Raji (cell line): ENCODE data around the gene OTUB1.

ENCODE experiments used
- POLR2A ChIP-seq: IDR thresholded peaks from 2 replicates; pipeline ENCODE4 v1.6.1; 2011; ENCODE audit warnings: low read depth, low read length, control low read depth; ENCODE audit not compliant: insufficient read depth

The OTUB1 gene

DNA sequence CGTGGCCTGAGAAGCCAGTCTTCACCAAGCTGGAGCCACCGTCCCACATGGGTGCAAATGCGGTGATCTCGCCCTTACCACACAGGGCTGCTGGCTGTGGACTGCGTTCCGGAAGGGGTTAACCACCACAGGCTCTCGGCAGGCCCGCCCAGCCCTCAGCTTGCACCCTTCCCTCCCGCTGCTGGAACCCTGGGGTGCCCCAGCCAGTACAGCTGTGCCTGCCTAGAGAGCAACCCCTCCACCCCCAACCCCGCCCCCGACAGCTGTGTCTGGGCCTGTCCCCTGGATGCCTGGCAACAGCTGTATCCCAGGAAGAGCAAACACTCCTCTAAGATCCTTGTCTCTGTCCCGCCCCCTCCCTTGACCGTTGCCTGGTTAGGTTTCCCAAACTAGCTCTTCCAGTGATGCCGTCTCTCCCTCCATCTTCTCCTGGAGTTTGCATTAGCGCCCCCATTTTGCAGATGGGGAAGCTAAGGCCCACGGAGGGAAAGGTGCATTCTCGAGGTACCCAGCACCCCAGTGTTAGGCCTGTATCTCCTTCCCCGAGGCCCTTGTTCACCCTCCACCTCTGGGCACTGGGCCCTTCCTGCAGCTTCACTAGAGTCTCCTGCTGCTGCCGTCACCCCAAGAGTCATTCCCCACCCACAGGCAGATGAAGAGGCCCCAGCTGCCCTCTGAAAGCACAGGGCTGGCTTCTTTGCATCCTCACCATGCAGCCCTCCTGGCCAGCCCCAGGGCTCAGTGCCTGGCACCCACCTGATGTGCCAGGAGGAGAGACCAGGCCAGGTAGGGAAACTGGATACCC, 24.4 kb upstream of the OTUB1 start:
- TF ChIP-seq POLR2A, result no peak

DNA sequence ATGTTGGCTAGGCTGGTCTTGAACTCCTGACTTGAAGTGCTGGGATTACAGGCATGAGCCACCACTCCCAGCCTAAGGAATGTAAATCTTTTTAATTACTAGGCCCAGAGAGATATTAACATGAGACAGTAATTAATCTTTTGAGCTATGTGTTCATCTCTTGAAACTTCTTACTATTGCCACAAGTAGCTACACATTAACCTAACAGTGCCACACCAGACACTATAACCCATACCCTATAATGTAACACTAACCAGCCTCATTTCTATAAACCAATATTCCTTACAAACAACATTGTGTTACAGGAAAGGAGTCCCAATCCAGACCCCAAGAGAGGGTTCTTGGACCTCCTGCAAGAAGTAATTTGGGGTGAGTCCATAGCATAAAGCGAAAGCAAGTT, 19.8 kb upstream of the OTUB1 start:
- TF ChIP-seq POLR2A, result no peak

DNA sequence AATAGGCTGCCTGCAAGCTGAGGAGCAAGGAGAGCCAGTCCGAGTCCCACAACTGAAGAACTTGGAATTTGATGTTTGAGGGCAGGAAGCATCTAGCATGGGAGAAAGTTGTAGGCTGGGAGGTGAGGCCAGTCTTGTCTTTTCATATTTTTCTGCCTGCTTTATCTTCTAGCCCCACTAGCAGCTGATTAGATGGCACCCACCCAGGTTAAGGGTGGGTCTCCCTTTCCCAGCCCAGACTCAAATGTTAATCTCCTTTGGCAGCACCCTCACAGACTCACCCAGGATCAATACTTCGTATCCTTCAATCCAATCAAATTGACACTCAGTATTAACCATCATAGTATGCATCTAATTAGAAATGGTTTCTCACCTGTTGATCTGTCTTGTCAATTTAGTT, 16.8 kb upstream of the OTUB1 start:
- TF ChIP-seq POLR2A, result no peak

DNA sequence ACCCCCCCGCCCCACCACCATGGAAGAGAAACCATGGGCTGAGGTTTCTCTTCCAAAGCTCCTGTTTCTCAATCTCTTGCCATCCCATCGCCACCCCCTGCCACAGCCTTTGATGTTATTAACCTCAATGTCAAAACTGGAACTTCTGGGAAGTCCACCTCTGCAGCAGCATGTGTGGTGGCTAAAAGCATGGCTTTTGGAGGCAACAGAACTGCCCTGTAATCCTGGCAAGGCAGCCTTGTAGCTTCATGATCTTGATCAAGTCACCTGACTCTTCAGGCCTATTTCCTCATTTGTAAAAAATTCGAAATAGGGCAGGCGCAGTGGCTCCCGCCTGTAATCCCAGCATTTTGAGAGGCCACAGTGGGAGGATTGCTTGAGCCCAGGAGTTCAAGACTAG, 15.3 kb upstream of the OTUB1 start:
- no peak for TF ChIP-seq POLR2A

DNA sequence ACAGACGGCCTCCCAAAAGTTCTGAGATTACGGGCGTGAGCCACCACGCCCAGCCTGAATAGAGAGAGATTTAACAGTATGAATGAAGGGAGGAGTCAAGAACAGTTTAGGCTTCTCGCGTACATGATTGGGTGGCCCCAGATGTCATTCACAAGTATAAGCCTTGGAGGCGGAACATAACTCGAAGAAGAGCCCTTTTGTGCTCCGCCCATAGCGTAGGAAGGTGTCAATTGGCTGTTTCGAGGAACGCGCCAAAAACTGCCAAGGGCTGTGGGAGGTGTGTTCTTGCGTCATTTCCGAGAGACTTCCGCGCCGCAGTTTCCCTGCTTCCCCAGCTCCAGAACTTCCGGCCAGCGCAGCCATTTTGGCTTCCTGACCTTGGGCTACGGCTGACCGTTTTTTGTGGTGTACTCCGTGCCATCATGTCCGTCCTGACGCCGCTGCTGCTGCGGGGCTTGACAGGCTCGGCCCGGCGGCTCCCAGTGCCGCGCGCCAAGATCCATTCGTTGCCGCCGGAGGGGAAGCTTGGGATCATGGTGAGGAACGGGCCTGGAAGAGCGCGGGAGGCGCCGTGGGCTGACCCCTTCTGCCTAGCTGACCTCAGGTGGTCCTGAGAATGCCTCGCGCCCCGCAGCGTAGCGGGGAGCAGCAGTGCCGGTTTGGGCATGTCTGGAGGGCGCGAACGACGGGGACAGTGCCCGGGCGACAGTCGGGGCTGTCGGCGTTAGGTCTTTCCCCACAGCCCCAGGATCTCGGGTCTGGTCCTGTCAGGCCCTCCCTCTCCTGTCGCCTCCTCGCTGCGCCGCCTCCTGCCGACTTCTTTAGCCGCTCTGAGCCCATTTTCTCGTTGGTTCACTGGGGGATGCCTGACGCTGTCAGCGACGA, 11.7 kb upstream of the OTUB1 start, which contains the start of gene COX8A:
COX8A (plus strand) TSS at position 362 of the 885 bp plus-strand sequence; CDS start at position 423, 61 bp downstream.
- peak; percentile 93 for TF ChIP-seq POLR2A

DNA sequence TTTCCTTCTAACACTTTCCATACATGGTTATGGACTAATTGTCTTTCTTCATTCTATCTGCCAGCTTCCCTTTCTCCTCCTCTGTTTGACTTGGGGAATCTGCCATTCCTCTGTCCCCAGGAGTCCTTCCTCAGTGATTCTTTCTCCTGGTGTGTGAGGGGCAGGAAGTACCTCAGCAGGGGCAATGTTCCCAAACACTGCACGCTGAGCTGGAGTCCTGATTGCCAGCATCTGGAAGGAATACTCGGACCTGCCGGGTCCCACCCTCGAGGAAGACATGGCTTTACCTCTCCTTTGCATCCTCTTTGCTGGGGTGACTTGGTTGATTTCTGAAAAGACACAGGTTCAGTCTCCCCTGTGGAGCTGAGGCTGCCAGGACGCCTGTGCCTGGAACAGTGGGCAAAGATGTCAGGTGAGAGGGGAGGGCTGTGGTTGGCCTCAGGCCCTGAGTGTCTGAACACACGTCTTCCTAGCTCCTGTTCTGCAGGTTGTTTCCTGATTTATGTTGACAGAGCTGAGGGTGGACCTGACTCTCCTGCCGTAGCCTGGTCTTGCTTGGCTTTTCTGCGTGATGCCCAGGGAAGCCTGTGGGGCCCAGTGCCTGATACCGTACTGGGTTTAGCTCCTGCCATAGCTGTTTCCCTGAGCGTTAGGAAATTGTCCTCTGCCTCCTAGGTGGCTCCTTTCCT, 7.5 kb upstream of the OTUB1 start:
- no peak for TF ChIP-seq POLR2A

DNA sequence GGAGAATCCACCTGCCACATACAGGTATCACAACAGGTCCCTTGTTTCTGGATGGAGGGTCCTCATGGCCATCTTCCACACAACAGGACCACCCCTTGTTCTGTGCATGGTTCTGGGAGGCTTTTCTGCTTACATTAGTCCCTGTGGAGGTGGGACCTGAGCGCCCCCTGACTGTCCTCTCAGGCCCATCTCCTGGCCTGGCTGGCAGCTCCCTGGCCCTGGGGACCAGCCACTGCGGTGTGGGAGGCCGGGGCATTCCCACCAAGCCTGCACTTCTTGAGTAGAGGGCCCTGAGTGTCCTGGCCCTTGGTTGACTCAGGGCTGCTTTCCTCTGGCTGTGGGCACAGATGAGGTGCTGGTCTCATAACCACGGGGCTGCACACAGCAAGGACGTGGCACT, 6.8 kb upstream of the OTUB1 start:
- TF ChIP-seq POLR2A, result no peak

DNA sequence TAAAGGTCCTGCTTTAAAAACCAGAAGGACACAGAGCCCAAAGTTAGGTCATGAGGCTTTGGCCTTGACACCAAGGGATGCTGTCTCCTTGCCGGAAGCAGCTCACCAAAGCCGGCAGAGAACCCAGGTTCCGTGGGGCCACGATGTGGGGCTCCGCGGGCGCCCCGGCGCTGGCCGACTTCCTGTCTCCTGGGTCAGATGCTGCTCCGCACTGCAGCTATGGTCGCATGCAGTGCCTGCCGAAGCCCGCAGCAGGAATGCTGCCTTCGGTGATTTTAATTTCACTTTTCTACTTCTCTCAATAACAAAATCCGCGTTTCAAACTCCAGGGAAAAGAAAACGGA, 454 bp upstream of the OTUB1 start:
- TF ChIP-seq POLR2A, result no peak

DNA sequence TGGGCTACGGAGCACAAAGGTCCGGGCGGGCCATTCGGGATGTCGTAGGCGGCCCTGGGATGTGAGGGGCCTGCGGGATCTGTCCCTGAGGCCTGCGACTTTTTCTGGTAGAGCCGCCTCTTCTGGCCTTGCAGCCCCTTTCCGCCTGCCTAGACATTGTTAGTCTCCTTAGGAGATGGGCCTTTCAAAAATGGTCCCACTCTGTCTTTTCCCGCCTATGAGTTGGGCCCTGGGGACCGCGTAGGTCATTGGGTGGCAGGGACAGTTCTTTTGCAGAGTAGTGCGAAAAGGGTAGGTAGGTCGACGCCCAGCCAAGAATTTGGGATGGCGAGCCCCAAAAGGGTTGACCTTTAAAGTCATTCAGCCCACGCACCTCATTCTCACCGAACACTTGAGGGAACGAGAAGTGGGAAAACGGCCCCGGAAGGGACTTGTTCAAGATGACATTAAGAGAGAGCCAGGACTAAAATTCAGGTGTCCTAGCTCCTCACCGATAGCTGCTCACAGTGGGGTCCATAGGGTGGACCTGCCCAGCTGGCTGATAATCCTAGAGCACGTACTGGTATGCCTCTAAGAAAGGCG, 785 bp downstream of the OTUB1 start:
- TF ChIP-seq POLR2A, result no peak

DNA sequence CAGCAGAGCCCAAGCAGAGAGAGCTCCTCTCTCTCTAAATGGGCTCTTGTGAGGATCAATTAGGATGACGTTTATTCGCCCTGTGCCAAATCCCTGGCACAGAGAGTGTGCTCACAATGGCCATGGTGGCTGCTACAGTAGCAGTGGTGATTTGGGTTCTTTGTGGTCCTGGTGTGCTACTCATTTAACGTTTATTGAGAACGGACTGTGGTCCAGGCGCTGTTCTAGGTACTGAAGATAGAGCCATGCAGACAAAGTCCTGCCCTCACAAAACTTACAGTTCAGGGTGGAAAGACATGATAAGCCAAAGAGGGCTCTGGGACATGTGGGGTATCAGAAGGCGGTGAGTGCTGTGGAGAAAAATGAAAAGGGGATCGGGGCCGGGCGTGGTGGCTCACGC, 5.3 kb downstream of the OTUB1 start:
- no peak for TF ChIP-seq POLR2A

DNA sequence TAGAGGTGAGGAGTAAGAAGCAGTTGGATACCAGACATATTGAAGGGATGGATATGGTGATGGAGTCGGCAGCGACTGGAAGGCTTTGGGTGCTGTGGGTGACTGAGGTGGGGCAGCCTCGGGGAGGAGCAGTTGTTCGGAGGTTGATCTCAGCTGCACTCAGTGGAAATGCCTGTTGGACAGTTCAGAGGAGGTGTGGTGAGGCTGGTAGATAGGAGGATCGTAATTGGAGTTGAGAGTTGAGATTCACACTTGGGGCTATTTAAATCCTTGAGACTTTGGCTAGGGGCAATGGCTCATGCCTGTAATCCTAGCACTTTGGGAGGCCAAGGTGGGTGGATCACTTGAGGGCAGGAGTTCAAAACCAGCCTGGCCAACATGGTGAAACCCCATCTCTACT, 6.9 kb downstream of the OTUB1 start:
- TF ChIP-seq POLR2A, result no peak

DNA sequence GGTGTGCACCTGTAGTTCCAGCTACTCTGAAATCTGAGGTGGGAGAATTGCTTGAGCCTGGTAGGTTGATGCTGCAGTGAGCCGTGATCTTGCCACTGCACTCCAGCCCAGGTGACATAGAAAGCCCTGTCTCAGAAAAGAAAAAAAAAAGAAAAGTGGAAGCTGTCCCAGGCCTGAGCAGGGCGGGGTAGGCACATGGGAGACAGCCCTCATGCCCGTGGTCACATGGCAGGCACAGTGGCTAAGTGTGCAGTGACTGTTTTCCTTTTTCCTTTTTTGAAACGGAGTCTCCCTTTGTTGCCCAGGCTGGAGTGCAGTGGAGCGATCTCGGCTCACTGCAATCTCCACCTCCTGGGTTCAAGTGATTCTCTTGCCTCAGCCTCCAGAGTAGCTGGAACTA, 7.8 kb downstream of the OTUB1 start:
- TF ChIP-seq POLR2A, result no peak

DNA sequence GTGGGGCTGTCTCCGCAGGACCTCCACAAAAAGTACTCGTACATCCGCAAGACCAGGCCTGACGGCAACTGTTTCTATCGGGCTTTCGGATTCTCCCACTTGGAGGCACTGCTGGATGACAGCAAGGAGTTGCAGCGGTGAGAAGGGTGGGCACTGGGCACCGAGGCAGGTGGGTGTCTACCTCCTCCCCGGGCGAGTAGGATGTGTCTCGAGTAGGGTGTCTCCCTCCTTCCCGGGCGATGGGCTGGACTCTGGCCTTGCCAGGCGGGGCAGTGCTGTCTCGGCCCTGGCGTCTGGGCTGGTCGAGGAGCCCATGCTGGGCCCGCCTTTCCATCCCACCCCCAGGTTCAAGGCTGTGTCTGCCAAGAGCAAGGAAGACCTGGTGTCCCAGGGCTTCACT, 10.3 kb downstream of the OTUB1 start:
- TF ChIP-seq POLR2A, result no peak

DNA sequence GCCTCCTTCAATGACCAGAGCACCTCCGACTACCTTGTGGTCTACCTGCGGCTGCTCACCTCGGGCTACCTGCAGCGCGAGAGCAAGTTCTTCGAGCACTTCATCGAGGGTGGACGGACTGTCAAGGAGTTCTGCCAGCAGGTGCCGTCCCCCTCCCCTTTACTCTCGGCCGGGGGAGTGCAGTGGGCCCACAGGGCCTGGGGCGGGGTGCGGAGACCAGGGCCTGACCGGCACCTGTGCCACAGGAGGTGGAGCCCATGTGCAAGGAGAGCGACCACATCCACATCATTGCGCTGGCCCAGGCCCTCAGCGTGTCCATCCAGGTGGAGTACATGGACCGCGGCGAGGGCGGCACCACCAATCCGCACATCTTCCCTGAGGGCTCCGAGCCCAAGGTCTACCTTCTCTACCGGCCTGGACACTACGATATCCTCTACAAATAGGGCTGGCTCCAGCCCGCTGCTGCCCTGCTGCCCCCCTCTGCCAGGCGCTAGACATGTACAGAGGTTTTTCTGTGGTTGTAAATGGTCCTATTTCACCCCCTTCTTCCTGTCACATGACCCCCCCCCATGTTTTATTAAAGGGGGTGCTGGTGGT, 11.0 kb downstream of the OTUB1 start:
- TF ChIP-seq POLR2A, result no peak

DNA sequence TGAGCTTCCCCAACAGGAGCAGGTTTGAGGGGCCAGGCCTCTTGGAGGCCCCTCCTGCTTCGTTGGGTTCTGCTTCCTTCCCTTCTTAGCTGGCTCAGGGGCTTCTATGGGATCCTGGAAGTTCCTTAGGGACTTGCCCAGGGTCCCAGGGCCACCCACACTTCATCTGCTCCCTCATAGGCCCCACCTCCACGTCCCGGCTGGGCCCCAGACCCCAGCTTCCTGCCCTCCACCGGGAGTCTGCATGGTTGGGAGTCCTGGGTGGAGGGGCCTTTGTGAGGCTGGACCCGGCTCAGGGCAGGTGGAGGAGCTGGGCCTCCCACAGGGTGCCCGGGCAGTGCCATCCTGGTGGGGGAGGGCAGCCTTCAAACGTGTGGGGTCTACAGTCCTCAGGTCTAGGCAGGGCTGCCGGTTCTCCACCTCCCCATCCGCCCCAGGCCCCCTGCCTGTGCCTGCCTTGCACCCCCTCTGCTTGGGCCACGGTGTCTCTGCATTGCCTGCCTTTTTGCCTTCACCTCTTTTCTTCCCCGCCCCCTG, 11.6 kb downstream of the OTUB1 start:
- TF ChIP-seq POLR2A, result no peak
